ENCODE data around the gene FAM149A.
A peak's percentile ranks its signal among the peaks of the same experiment; 100 is the strongest.

Gene FAM149A

GRCh38 chr4:186128842-186129241 lies 24.3 kb downstream of the FAM149A start:
- no peak for DNase-seq (ENCODE audit: low read depth)
- no peak for TF ChIP-seq CTCF (conservative IDR thresholded peaks at IDR 0.05; ENCODE audit: low read depth, low read length)
- H3K4me3 ChIP-seq (ENCODE audit: low read depth, low read length): no peak overlapping the region

GRCh38 chr4:186131935-186132334 lies 27.4 kb downstream of the FAM149A start:
- no peak overlapping the region for H3K4me3 ChIP-seq (ENCODE audit: low read depth, low read length)
- no peak for TF ChIP-seq CTCF (conservative IDR thresholded peaks at IDR 0.05; ENCODE audit: low read depth, low read length)
- no peak for DNase-seq (ENCODE audit: low read depth)

DNA sequence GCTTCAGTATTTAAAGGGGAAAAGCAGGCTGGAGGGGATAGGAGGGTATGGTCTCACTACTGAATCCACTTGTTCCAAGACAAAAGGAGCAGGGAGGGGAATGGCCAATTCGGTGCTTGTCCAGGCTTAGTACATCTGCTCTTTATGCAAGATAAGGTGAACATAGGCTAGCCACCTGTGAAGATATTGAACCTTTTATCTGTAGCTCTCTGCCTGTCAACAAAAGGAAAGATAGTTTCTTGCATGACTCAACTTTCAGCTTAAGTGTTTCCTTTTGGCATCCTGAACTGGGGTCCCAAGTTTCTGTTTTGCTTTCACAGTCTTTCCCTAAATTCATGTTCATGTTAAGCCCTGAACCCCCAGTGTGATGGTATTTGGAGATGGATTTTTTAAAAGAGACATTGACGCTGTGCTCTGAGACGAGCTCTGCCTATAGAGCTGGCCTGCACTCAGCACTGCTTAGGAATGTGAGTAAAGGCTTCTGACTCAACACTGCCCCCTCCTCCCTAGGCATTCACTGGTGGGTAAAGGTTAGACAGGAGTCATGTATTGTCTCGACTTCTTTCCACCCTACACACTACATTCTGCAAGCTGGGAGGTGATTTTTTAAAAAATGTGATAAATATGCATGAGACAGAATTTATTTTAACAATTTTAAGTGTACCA lies 28.2 kb downstream of the FAM149A start:
- peak; percentile 45 for TF ChIP-seq CTCF (conservative IDR thresholded peaks at IDR 0.05; ENCODE audit: low read depth, low read length)
- DNase-seq (ENCODE audit: low read depth): peak; percentile 73
- no peak overlapping the region for H3K4me3 ChIP-seq (ENCODE audit: low read depth, low read length)

GRCh38 chr4:186134257-186134656 lies 29.8 kb downstream of the FAM149A start:
- no peak for DNase-seq (ENCODE audit: low read depth)
- no peak overlapping the region for H3K4me3 ChIP-seq (ENCODE audit: low read depth, low read length)
- TF ChIP-seq CTCF (conservative IDR thresholded peaks at IDR 0.05; ENCODE audit: low read depth, low read length): no peak

DNA sequence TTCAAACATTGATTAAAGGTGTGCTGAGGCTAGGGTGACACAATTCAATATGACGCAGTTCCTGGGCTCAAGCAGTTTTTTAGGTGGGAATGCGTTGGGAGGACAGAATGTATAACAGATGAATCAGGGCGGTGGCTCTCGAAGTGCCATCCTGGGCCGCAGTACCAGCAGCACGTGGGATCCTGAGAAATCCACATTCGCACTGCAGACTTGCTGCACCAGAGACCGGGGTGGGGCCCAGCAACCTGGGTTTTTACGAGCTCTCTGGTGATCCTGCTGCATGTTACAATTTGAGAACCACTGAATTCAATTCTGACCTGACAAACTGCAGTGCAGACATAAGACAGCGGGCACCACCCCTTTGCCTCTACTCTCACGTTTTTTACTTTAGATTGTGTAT lies 30.4 kb downstream of the FAM149A start:
- H3K4me3 ChIP-seq (ENCODE audit: low read depth, low read length): no peak overlapping the region
- TF ChIP-seq CTCF (conservative IDR thresholded peaks at IDR 0.05; ENCODE audit: low read depth, low read length): no peak
- DNase-seq (ENCODE audit: low read depth): no peak

DNA sequence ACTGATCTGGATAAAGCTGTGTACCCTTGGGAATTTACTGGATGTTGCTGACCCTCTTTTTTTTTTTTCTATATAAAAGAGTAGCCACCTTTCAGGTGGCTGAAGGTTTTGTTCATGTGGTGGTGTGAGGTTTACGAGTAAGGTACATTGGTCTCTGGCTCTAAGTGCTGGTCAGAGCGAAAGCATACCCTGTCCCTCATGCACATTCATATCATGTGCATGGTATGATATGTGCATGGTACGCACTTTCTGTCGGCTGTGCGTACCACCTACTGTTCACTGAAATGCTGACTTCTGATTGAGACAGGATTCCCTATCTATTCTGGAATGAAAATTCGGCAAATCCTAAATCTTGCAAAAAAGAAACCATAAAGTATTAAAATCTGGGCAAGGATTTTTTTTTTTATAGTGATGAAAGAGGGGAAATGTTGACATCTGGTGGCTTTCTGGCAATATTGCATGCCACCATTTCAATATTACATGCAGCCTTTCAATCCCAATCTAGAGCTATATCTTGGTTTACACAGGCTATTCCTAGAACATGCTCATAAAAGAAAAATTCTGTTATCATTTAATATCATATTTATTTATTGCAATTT lies 32.8 kb downstream of the FAM149A start:
- peak; percentile 60 for DNase-seq (ENCODE audit: low read depth)
- TF ChIP-seq CTCF (conservative IDR thresholded peaks at IDR 0.05; ENCODE audit: low read depth, low read length): peak; percentile 70
- no peak overlapping the region for H3K4me3 ChIP-seq (ENCODE audit: low read depth, low read length)

Measured in choroid plexus epithelial cell (primary cell).